WTC11 (cell line): ENCODE measurements around the gene PDLIM5.

Source experiments
- AFF4 ChIP-seq: sonication (generic); formaldehyde crosslinking; IDR thresholded peaks from 2 replicates; pipeline ENCODE4 v1.8.1; 2023; ENCODE audit warnings: mild to moderate bottlenecking, missing genetic modification reagents, borderline replicate concordance
- ATF3 ChIP-seq: sonication (generic); formaldehyde crosslinking; conservative IDR thresholded peaks from 2 replicates; pipeline ENCODE4 v1.8.1; 2022; ENCODE audit warnings: mild to moderate bottlenecking, missing genetic modification reagents
- CTCF ChIP-seq: fragments of 200-600 bp; IDR thresholded peaks from 2 replicates; pipeline ENCODE4 v1.8.0; 2022; ENCODE audit warnings: antibody characterized with exemption
- FOXP4 ChIP-seq: sonication (generic); formaldehyde crosslinking; IDR thresholded peaks from 2 replicates; pipeline ENCODE4 v1.8.0; 2022; ENCODE audit warnings: mild to moderate bottlenecking, missing genetic modification reagents
- MAX ChIP-seq: sonication (generic); formaldehyde crosslinking; IDR thresholded peaks from 2 replicates; pipeline ENCODE4 v1.8.0; 2022; ENCODE audit warnings: mild to moderate bottlenecking, missing genetic modification reagents
- NR2C2 ChIP-seq: sonication (generic); formaldehyde crosslinking; IDR thresholded peaks from 2 replicates; pipeline ENCODE4 v1.8.0; 2022; ENCODE audit warnings: mild to moderate bottlenecking, missing genetic modification reagents
- PRDM15 ChIP-seq: sonication (generic); formaldehyde crosslinking; IDR thresholded peaks from 2 replicates; pipeline ENCODE4 v1.8.0; 2022; ENCODE audit warnings: missing genetic modification reagents
- SMAD4 ChIP-seq: sonication (generic); formaldehyde crosslinking; IDR thresholded peaks from 2 replicates; pipeline ENCODE4 v1.8.0; 2022; ENCODE audit warnings: mild to moderate bottlenecking, missing genetic modification reagents
- SP1 ChIP-seq: sonication (generic); formaldehyde crosslinking; conservative IDR thresholded peaks from 2 replicates; pipeline ENCODE4 v1.8.1; 2022; ENCODE audit warnings: missing genetic modification reagents
- USF1 ChIP-seq: sonication (generic); formaldehyde crosslinking; IDR thresholded peaks from 2 replicates; pipeline ENCODE4 v1.8.0; 2022; ENCODE audit warnings: mild to moderate bottlenecking, missing genetic modification reagents
- USF2 ChIP-seq: sonication (generic); formaldehyde crosslinking; IDR thresholded peaks from 2 replicates; pipeline ENCODE4 v1.8.1; 2023; ENCODE audit warnings: mild to moderate bottlenecking, missing genetic modification reagents, moderate library complexity

GRCh38 chr4:94455081-94455480, 3.3 kb downstream of the PDLIM5 start:
- TF ChIP-seq NR2C2 (no peak), SMAD4 (CRISPR knock-in tag) (no peak), CTCF (no peak), SP1 (no peak), FOXP4 (CRISPR knock-in tag) (no peak), PRDM15 (CRISPR knock-in tag) (no peak), MAX (CRISPR knock-in tag) (no peak), USF2 (CRISPR knock-in tag) (no peak), USF1 (CRISPR knock-in tag) (no peak), AFF4 (CRISPR knock-in tag) (no peak), ATF3 (no peak)
